SK-N-MC (cell line): Measurements from ENCODE around the gene P4HB.

Experiments
- DNase-seq: peaks from one replicate; pipeline ENCODE4 v3.0.0-alpha.2; 2011; ENCODE audit warnings: low read depth, low spot score
- H3K27ac ChIP-seq: fragments of 200-600 bp; sonication (generic); 2 replicates; pipeline ENCODE4 v1.5.1; 2016; ENCODE audit warnings: mixed run types
- H3K36me3 ChIP-seq: fragments of 200-600 bp; sonication (generic); 2 replicates; pipeline ENCODE4 v1.6.1; 2017; ENCODE audit warnings: antibody characterized with exemption, low read length, mixed read lengths; ENCODE audit not compliant: insufficient read depth
- H3K4me3 ChIP-seq: fragments of 200-600 bp; sonication (generic); 2 replicates; pipeline ENCODE4 v1.5.1; 2016
- H3K9ac ChIP-seq: fragments of 200-600 bp; sonication (generic); 2 replicates; pipeline ENCODE4 v1.8.0; 2017; ENCODE audit warnings: mixed run types, mixed read lengths; ENCODE audit not compliant: insufficient read length
- H3K9me3 ChIP-seq: fragments of 200-600 bp; sonication (generic); 2 replicates; pipeline ENCODE4 v1.6.1; 2017; ENCODE audit warnings: low read depth, mild to moderate bottlenecking, antibody characterized with exemption, low read length, moderate library complexity, mixed read lengths
- EZH2 ChIP-seq: fragments of 200-600 bp; sonication (generic); IDR thresholded peaks from one replicate; pipeline ENCODE4 v1.6.1; 2017; ENCODE audit warnings: antibody characterized with exemption
- FOXP2 ChIP-seq: optimal IDR thresholded peaks from 2 replicates; pipeline ENCODE3; 2011; ENCODE audit warnings: mild to moderate bottlenecking, moderate library complexity; ENCODE audit not compliant: insufficient read depth; ENCODE audit errors: extremely low read length, control extremely low read depth
- POLR2AphosphoS5 ChIP-seq: IDR thresholded peaks from 2 replicates; pipeline ENCODE4 v1.6.1; 2012; ENCODE audit warnings: mild to moderate bottlenecking, low read depth, low read length, borderline replicate concordance

The P4HB gene

GRCh38 chr17:81805707-81806460 lies 54.5 kb downstream of the P4HB start:
- TF ChIP-seq EZH2 = no peak
- TF ChIP-seq POLR2AphosphoS5 = no peak
- H3K9me3 ChIP-seq = no peaks in the 10 kb centered on the region
- H3K9ac ChIP-seq = no peak overlapping the region
- no peak overlapping the region for H3K4me3 ChIP-seq
- no peak overlapping the region for H3K27ac ChIP-seq
- no peak for DNase-seq
- H3K36me3 ChIP-seq = no peaks in the 10 kb centered on the region

GRCh38 chr17:81804559-81805399 lies 55.6 kb downstream of the P4HB start:
- DNase-seq = no peak
- no peak overlapping the region for H3K4me3 ChIP-seq
- TF ChIP-seq EZH2 (peak; percentile 9), POLR2AphosphoS5 (no peak), FOXP2 (no peak)

GRCh38 chr17:81803728-81804558 lies 56.4 kb downstream of the P4HB start, which contains the start of gene GCGR:
GCGR (plus strand) TSS chr17:81804150; CDS start chr17:81809019, 4,869 bp downstream.
- Histone ChIP-seq H3K4me3 (peak within 1 kb of the TSS; percentile 47), H3K27ac (no peak within 1 kb of the TSS), H3K9me3 (no peaks in the 10 kb centered on the region), H3K9ac (no peak within 1 kb of the TSS), H3K36me3 (no peaks in the 10 kb centered on the region)
- TF ChIP-seq POLR2AphosphoS5 = no peak
- no peak for TF ChIP-seq EZH2
- no peak for TF ChIP-seq FOXP2
- no peak for DNase-seq

More at GRCh38 chr17:81804559-81805399, 55.6 kb downstream of the P4HB start:
- H3K27ac ChIP-seq = no peak overlapping the region
- no peaks in the 10 kb centered on the region for H3K36me3 ChIP-seq
- no peaks in the 10 kb centered on the region for H3K9me3 ChIP-seq
- no peak overlapping the region for H3K9ac ChIP-seq

GRCh38 chr17:81802856-81803643 lies 57.3 kb downstream of the P4HB start:
- H3K9me3 ChIP-seq = no peaks in the 10 kb centered on the region
- no peak overlapping the region for H3K27ac ChIP-seq
- TF ChIP-seq FOXP2 (no peak), POLR2AphosphoS5 (no peak), EZH2 (no peak)
- no peak for DNase-seq
- H3K9ac ChIP-seq = no peak overlapping the region
- H3K4me3 ChIP-seq = no peak overlapping the region
- H3K36me3 ChIP-seq = no peaks in the 10 kb centered on the region

GRCh38 chr17:81802048-81802758 lies 58.1 kb downstream of the P4HB start:
- no peak overlapping the region for H3K9ac ChIP-seq
- no peaks in the 10 kb centered on the region for H3K36me3 ChIP-seq
- no peak for DNase-seq
- no peak overlapping the region for H3K4me3 ChIP-seq
- H3K27ac ChIP-seq = no peak overlapping the region
- no peak for TF ChIP-seq FOXP2
- TF ChIP-seq POLR2AphosphoS5 = no peak
- TF ChIP-seq EZH2 = no peak
- no peaks in the 10 kb centered on the region for H3K9me3 ChIP-seq

- TF ChIP-seq EZH2 = no peak
- no peak for TF ChIP-seq POLR2AphosphoS5
- no peak for TF ChIP-seq FOXP2
- H3K9ac ChIP-seq = no peak overlapping the region
- no peak overlapping the region for H3K27ac ChIP-seq
- H3K4me3 ChIP-seq = no peak overlapping the region
- no peak for DNase-seq
- no peaks in the 10 kb centered on the region for H3K9me3 ChIP-seq
- H3K36me3 ChIP-seq = no peaks in the 10 kb centered on the region
These were observed 59.0 kb downstream of the P4HB start for GRCh38 chr17:81801327-81801726.

GRCh38 chr17:81794509-81794908 lies 65.8 kb downstream of the P4HB start:
- TF ChIP-seq EZH2 (no peak), POLR2AphosphoS5 (no peak), FOXP2 (no peak)
- H3K4me3 ChIP-seq = no peak overlapping the region
- DNase-seq = no peak
- H3K27ac ChIP-seq = no peak overlapping the region
- H3K36me3 ChIP-seq = no peaks in the 10 kb centered on the region
- H3K9me3 ChIP-seq = no peaks in the 10 kb centered on the region
- H3K9ac ChIP-seq = no peak overlapping the region
